Ureter (tissue), 1 donor: ENCODE results near the gene EPSTI1. TPM values are rescaled to one million over a fixed set of nuclear protein-coding genes. Genes with fewer than 3 reads are reported as not detected.
"Not testable (repeated sequence)": the region's sequence is repeated elsewhere in the genome, so short reads cannot be mapped to it uniquely, and the experiment has no call there.

Experiments used
- DNase-seq: peaks from one replicate; pipeline ENCODE4 v3.0.0-alpha.2; 2020; ENCODE audit warnings: low spot score
- total RNA-seq: library from RNA; stranded (reverse); gene quantifications from one replicate; pipeline ENCODE4 v1.2.4, GENCODE V29; 2023
- donor health status: DM: yes; HTN: yes; CAD: no.

The EPSTI1 gene
- 4.1 TPM for total RNA-seq

GRCh38 chr13:42991898-42992763 is at the start of gene EPSTI1:
TSS of gene EPSTI1 (minus strand) at chr13:42992241. CDS start at chr13:42992165, 76 bp downstream.
- peak; percentile 66 for DNase-seq

- no peak for DNase-seq
These were observed 49.4 kb upstream of the EPSTI1 start for GRCh38 chr13:43041369-43041921.

GRCh38 chr13:43040581-43041368 is 48.7 kb upstream of the EPSTI1 start:
- DNase-seq = not testable (repeated sequence)

GRCh38 chr13:43039966-43040365 is 47.9 kb upstream of the EPSTI1 start:
- no peak for DNase-seq

- no peak for DNase-seq
These were observed 44.6 kb upstream of the EPSTI1 start for GRCh38 chr13:43036351-43037250.

- DNase-seq = no peak
These were observed 41.0 kb upstream of the EPSTI1 start for GRCh38 chr13:43033038-43033437.

GRCh38 chr13:43031881-43032280 is 39.8 kb upstream of the EPSTI1 start:
- DNase-seq = no peak

- DNase-seq = no peak
These were observed 38.5 kb upstream of the EPSTI1 start for GRCh38 chr13:43030548-43030947.

- no peak for DNase-seq
These were observed 34.2 kb upstream of the EPSTI1 start for GRCh38 chr13:43026262-43026661.

GRCh38 chr13:43023289-43023963 is 31.4 kb upstream of the EPSTI1 start, which contains the start of gene DNAJC15:
TSS of gene DNAJC15 (plus strand) at chr13:43023586. CDS start at chr13:43023627, 41 bp downstream.
- peak; percentile 79 for DNase-seq

GRCh38 chr13:43022934-43023288 is 30.9 kb upstream of the EPSTI1 start:
- DNase-seq = no peak

- no peak for DNase-seq
These were observed 30.1 kb upstream of the EPSTI1 start for GRCh38 chr13:43021926-43022670.

GRCh38 chr13:43020794-43021193 is 28.8 kb upstream of the EPSTI1 start:
- no peak for DNase-seq

- no peak for DNase-seq
These were observed 27.8 kb upstream of the EPSTI1 start for GRCh38 chr13:43019811-43020210.

- DNase-seq = no peak
These were observed 24.2 kb upstream of the EPSTI1 start for GRCh38 chr13:43016226-43016625.

- no peak for DNase-seq
These were observed 22.1 kb upstream of the EPSTI1 start for GRCh38 chr13:43014162-43014561.

- DNase-seq = no peak
These were observed 17.5 kb upstream of the EPSTI1 start for GRCh38 chr13:43009506-43009905.

- DNase-seq = no peak
These were observed 16.6 kb upstream of the EPSTI1 start for GRCh38 chr13:43008596-43008995.

GRCh38 chr13:43006893-43007631 is 15.0 kb upstream of the EPSTI1 start:
- no peak for DNase-seq
